ENCODE measurements around the gene NSMCE4A.
A peak's percentile ranks its signal among the peaks of the same experiment; 100 is the strongest.
"Not testable (repeated sequence)": the region's sequence is repeated elsewhere in the genome, so short reads cannot be mapped to it uniquely, and the experiment has no call there.

Gene NSMCE4A

DNA sequence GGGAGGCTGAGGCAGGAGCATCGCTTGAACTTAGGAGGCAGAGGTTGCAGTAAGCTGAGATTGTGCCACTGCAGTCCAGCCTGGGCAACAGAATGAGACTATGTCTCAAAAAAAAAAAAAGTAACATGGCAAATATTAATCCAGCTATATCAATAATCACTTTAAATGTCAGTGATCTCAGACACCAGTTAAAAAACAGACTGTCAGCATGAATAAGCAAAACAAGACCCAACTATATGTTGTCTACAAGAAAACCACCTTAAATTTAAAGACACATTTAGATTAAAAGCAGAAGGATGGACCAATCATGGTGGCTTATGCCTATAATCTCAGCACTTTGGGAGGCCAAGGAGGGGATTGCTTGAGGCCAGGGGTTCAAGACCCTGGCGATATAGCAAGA lies 38.7 kb downstream of the NSMCE4A start:
- no peak for ATAC-seq
- no peak for TF ChIP-seq TOX (CRISPR knock-in tag; IDR thresholded peaks at IDR 0.05; ENCODE audit: borderline replicate concordance)
- TF ChIP-seq, protein P1, sequence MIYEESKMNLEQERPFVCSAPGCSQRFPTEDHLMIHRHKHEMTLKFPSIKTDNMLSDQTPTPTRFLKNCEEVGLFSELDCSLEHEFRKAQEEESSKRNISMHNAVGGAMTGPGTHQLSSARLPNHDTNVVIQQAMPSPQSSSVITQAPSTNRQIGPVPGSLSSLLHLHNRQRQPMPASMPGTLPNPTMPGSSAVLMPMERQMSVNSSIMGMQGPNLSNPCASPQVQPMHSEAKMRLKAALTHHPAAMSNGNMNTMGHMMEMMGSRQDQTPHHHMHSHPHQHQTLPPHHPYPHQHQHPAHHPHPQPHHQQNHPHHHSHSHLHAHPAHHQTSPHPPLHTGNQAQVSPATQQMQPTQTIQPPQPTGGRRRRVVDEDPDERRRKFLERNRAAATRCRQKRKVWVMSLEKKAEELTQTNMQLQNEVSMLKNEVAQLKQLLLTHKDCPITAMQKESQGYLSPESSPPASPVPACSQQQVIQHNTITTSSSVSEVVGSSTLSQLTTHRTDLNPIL (CRISPR knock-in tag; IDR thresholded peaks at IDR 0.05; ENCODE audit: low read depth) = no peak
- TF ChIP-seq ZFP3 (CRISPR knock-in tag; IDR thresholded peaks at IDR 0.05) = no peak
- no peak for TF ChIP-seq ESRRG (CRISPR knock-in tag; IDR thresholded peaks at IDR 0.05)
- no peak for TF ChIP-seq RARB (CRISPR knock-in tag; IDR thresholded peaks at IDR 0.05)
- no peak for TF ChIP-seq OSR1 (CRISPR knock-in tag; IDR thresholded peaks at IDR 0.05)
- TF ChIP-seq CSDC2 (CRISPR knock-in tag; IDR thresholded peaks at IDR 0.05) = no peak
- TF ChIP-seq, protein P2, sequence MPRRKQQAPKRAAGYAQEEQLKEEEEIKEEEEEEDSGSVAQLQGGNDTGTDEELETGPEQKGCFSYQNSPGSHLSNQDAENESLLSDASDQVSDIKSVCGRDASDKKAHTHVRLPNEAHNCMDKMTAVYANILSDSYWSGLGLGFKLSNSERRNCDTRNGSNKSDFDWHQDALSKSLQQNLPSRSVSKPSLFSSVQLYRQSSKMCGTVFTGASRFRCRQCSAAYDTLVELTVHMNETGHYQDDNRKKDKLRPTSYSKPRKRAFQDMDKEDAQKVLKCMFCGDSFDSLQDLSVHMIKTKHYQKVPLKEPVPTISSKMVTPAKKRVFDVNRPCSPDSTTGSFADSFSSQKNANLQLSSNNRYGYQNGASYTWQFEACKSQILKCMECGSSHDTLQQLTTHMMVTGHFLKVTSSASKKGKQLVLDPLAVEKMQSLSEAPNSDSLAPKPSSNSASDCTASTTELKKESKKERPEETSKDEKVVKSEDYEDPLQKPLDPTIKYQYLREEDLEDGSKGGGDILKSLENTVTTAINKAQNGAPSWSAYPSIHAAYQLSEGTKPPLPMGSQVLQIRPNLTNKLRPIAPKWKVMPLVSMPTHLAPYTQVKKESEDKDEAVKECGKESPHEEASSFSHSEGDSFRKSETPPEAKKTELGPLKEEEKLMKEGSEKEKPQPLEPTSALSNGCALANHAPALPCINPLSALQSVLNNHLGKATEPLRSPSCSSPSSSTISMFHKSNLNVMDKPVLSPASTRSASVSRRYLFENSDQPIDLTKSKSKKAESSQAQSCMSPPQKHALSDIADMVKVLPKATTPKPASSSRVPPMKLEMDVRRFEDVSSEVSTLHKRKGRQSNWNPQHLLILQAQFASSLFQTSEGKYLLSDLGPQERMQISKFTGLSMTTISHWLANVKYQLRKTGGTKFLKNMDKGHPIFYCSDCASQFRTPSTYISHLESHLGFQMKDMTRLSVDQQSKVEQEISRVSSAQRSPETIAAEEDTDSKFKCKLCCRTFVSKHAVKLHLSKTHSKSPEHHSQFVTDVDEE (CRISPR knock-in tag; IDR thresholded peaks at IDR 0.05) = no peak
- TF ChIP-seq ARNTL (CRISPR knock-in tag; IDR thresholded peaks at IDR 0.05; ENCODE audit: borderline replicate concordance, low read depth) = no peak

DNA sequence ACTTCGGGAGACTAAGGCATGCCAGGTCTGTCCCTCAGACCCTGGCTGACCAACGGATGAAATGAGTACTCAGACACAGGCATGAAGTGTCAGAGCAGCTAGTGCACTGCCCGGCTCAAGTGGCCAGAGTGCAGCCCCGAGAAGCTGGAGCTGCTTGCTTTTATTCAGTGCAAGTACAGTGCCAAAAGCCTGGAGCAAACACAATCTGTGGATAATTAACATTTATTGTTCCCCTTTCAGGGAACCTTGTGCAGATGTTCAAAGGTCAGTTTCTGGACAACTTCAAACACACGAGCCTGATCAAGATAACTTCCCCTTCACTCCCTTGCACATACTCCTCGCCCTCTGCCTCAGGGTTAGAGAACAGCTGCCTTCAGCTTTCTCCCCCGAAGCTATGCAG lies 39.3 kb downstream of the NSMCE4A start:
- peak; percentile 44; the same call in 1 of the 3 replicates for ATAC-seq
- TF ChIP-seq ESRRG (CRISPR knock-in tag; IDR thresholded peaks at IDR 0.05) (no peak), TCF4 (CRISPR knock-in tag; IDR thresholded peaks at IDR 0.05; ENCODE audit: borderline replicate concordance) (peak; percentile 50; the same call in 1 of the 2 replicates), PPARA (CRISPR knock-in tag; IDR thresholded peaks at IDR 0.05; ENCODE audit: borderline replicate concordance) (no peak), ZNF8 (CRISPR knock-in tag; IDR thresholded peaks at IDR 0.05) (no peak), ZFP3 (CRISPR knock-in tag; IDR thresholded peaks at IDR 0.05) (no peak)
- TF ChIP-seq, protein P3, sequence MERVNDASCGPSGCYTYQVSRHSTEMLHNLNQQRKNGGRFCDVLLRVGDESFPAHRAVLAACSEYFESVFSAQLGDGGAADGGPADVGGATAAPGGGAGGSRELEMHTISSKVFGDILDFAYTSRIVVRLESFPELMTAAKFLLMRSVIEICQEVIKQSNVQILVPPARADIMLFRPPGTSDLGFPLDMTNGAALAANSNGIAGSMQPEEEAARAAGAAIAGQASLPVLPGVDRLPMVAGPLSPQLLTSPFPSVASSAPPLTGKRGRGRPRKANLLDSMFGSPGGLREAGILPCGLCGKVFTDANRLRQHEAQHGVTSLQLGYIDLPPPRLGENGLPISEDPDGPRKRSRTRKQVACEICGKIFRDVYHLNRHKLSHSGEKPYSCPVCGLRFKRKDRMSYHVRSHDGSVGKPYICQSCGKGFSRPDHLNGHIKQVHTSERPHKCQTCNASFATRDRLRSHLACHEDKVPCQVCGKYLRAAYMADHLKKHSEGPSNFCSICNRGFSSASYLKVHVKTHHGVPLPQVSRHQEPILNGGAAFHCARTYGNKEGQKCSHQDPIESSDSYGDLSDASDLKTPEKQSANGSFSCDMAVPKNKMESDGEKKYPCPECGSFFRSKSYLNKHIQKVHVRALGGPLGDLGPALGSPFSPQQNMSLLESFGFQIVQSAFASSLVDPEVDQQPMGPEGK (CRISPR knock-in tag; IDR thresholded peaks at IDR 0.05; ENCODE audit: borderline replicate concordance) = no peak
- TF ChIP-seq, protein P2 (CRISPR knock-in tag; IDR thresholded peaks at IDR 0.05) = no peak

DNA sequence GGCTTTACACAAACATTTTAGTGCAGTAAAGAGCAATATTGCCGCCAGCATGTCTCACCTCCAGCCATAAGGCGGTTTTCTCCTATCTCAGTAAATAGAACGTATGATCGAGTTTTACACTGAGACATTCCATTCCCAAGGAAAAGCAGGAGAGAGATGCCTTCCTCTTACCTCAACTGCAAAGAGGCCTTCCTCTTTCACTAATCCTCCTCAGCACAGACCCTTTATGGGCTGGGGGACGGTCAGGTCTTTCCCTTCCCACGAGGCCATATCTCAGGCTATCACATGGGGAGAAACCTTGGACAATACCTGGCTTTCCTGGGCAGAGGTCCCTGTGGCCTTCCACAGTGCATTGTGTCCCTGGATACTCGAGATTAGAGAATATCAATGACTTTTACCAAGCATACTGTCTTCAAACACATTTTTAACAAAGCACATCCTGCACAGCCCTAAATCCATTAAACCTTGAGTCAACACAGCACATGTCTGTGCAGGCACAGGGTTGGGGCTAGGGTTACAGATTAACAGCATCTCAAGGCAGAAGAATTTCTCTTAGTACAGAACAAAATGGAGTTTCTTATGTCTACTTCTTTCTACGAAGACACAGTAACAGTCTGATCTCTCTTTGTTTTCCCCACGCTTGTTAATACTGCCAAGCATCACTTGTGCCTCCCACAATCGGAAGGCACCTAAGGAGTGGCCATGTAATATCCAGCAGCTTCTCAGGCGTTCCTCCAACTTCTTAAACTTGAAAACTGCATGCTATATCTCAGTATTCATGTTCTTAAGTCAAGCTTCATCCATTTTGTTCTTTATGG lies 44.5 kb downstream of the NSMCE4A start:
- ATAC-seq = not testable (repeated sequence)

DNA sequence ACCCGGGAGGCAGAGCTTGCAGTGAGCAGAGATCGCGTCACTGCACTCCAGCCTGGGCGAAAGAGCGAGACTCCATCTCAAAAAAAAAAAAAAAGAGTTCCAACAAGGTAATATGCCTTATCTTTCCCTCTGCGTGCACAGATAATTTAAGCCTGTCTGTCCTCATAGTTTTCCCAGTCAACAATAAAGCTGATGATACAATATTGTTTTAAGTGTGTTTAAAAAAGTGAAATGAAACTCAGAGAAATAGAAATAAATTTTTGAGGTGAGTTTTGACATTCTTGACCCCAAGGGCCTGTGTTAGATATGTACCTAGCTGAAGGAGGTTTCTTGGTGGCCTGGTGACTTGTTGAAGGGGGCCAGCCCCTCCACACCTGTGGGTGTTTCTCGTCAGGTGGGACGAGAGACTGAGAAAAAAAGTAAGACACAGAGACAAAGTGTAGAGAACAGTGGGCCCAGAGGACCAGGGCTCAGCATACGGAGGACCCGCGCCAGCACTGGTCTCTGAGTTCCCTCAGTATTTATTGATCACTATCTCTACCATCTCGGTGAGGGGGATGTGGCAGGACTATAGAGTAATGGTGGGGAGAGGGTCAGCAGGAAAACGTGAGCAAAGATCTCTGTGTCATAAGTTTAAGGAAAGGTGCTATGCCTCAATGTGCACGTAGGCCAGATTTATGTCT lies 45.3 kb downstream of the NSMCE4A start:
- not testable (repeated sequence) for ATAC-seq

DNA sequence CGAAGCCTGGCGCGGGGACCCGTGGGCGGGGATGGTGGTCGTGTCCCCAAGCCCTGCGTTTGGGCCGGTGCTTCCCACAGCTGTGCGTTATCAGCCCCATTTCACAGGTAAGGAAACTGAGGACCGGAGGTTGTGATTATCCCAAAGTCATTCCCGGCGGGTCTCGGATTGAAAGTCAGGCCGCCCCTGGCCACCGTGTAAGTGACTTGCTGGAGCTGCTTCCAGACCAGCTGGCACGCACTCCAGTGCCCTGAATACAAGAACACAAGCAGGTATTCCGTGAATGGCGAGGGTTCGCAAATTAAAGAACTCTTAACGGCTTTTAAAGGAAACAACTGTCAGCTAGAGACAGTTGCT lies 46.5 kb downstream of the NSMCE4A start:
- TF ChIP-seq ZNF8 (CRISPR knock-in tag; IDR thresholded peaks at IDR 0.05) (no peak), ESRRG (CRISPR knock-in tag; IDR thresholded peaks at IDR 0.05) (no peak), CSDC2 (CRISPR knock-in tag; IDR thresholded peaks at IDR 0.05) (no peak)
- peak; percentile 12 for ATAC-seq
